Activated naive CD4-positive, alpha-beta T cell treated with anti-CD3 and anti-CD28 coated beads for 36 hours (primary cell): ENCODE data around the gene SUCNR1. TPM values are rescaled to one million over a fixed set of nuclear protein-coding genes. Genes with fewer than 3 reads are reported as not detected.
"Not testable (repeated sequence)": the region's sequence is repeated elsewhere in the genome, so short reads cannot be mapped to it uniquely, and the experiment has no call there.

Experiments
- CTCF ChIA-PET: fragments of 350-600 bp; sonication (Branson Sonifier 250); formaldehyde crosslinking; loops from one replicate; lab custom pipeline; 2021; ENCODE audit warnings: antibody characterized with exemption; lab: Charles Lee
- DNase-seq: peaks from one replicate; pipeline ENCODE4 v3.0.0-alpha.2; 2020
- H3K27ac Mint-ChIP-seq: one replicate; pipeline ENCODE4 v1.8.0; 2021; ENCODE audit warnings: mild to moderate bottlenecking, mixed read lengths
- H3K27me3 Mint-ChIP-seq: one replicate; pipeline ENCODE4 v1.8.0; 2021; ENCODE audit warnings: low read depth, mixed read lengths
- H3K36me3 Mint-ChIP-seq: one replicate; pipeline ENCODE4 v1.8.0; 2021; ENCODE audit warnings: low read depth, mixed read lengths
- H3K4me1 Mint-ChIP-seq: one replicate; pipeline ENCODE4 v1.8.0; 2021; ENCODE audit warnings: low read depth, mixed read lengths
- H3K4me3 Mint-ChIP-seq: one replicate; pipeline ENCODE4 v1.8.0; 2021; ENCODE audit warnings: mild to moderate bottlenecking, moderate library complexity, mixed read lengths
- H3K9me3 Mint-ChIP-seq: one replicate; pipeline ENCODE4 v1.8.0; 2021; ENCODE audit warnings: mixed read lengths
- intact Hi-C: fragments of 100-400 bp; cut with micrococcal nuclease; formaldehyde crosslinking; loops from one replicate; pipeline ENCODE4 v1.15.1; 2023
- total RNA-seq, 2 experiments: library from RNA; stranded (reverse); gene quantifications; one replicate each; pipeline ENCODE4 v1.2.3, GENCODE V29; 2021

SUCNR1 gene
- total RNA-seq, 2 experiments from 2014 or later, result not detected

DNA sequence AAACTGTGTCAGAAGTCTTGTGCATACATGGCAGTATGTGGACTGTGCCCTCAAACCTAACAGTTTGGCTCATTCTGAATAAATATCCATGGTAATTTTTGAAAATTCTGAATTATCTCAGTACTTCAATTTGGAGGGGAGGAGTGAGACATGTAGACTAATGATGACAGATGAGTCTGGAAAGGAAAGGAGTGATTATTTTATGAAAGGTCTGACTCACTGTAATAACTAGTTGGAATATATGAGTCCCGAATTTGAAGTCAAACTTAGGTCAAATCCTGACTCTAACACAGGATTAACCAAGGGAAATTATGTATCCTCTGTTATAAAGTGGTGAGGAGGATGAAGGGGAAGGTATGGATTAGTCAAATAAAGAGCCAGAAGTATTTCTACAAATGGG lies 38.6 kb downstream of the SUCNR1 start:
- Mint-ChIP-seq H3K9me3 (no peaks in the 10 kb centered on the region), H3K27me3 (no peaks in the 10 kb centered on the region), H3K36me3 (no peaks in the 10 kb centered on the region), H3K4me1 (no peaks in the 10 kb centered on the region), H3K4me3 (no peak overlapping the region), H3K27ac (no peak overlapping the region)
- CTCF ChIA-PET, result no interaction called here
- intact Hi-C loops, result loop anchor here (10.0 kb wide), 2 partner anchors 267 to 613 kb away; no protein-coding TSS in a partner anchor
- DNase-seq, result no peak

DNA sequence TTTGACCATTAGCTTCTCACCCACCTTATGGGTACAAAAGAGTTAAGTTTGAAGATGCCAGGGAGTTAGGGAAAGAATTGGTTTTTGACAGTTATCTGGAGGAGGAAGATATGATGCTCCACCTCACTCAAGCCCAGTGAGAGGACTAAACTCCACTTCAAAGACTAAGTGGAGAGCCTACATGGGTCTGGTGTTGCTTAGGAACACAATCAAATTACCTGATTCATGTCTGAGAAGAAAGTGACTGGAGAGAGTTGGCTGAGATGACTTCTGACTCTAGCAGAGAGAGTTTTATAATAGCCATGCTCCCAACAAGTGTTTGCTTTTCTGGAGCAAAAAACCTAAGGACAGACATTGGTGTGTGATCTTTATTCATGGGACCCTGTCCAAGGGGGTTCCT lies 43.3 kb downstream of the SUCNR1 start:
- Mint-ChIP-seq H3K4me3 (no peak overlapping the region), H3K27me3 (no peaks in the 10 kb centered on the region), H3K4me1 (no peaks in the 10 kb centered on the region), H3K9me3 (no peaks in the 10 kb centered on the region), H3K27ac (no peak overlapping the region), H3K36me3 (no peaks in the 10 kb centered on the region)
- no peak for DNase-seq
- intact Hi-C loops, result loop anchor here (5.0 to 10.0 kb wide), 5 partner anchors 272 to 689 kb away; no protein-coding TSS in a partner anchor
- CTCF ChIA-PET, result interaction anchor here (1.1 kb wide), 1 partner anchor 56 kb away, joined by 4 read pairs; no protein-coding TSS in a partner anchor

DNA sequence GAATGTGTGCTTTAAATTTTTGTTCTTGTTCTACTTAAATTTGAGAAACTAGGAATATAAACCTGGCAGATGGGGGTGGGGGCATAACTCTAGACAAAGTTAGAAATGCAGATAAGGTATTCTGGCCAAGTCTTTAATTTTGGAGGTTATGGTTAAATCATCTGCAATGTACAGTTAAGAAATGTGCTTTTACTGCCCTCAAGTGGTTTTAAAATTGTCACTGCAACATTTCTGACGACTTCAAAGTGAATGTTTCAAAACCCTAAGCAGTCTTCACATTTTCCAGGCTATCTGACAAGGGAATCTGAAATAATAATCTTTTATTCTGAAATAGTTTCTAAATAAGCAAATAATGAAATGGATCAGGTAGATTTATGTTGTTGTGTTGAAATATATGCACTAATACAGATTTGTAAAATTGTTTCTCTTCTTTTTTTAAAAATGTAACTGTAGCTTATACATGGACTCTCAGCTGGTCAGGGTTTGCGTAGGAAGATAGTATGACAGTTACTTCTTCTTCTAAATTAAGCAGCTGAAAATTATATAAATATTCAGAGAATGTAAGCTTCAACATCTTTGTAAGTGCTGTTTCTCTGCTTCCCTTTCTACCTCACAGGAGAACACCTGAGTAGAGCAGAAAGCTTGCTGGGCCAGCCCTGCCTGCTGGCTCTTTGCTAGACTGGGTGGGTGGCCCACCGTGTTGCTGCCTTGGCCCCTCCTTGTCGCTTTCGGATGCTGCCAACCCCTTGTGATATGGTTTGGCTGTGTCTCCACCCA lies 45.0 kb downstream of the SUCNR1 start:
- Mint-ChIP-seq H3K4me1 (no peaks in the 10 kb centered on the region), H3K9me3 (no peaks in the 10 kb centered on the region), H3K27me3 (no peaks in the 10 kb centered on the region), H3K27ac (no peak overlapping the region), H3K36me3 (no peaks in the 10 kb centered on the region), H3K4me3 (no peak overlapping the region)
- no peak for DNase-seq
- intact Hi-C loops, result loop anchor here (1.0 to 10.0 kb wide), 9 partner anchors 79 to 750 kb away; no protein-coding TSS in a partner anchor
- CTCF ChIA-PET, result interaction anchor here (0.7 to 2.1 kb wide), 10 partner anchors 15 to 626 kb away, joined by 3 to 11 read pairs (median 4); partner anchors contain the start of gene AADACL2

DNA sequence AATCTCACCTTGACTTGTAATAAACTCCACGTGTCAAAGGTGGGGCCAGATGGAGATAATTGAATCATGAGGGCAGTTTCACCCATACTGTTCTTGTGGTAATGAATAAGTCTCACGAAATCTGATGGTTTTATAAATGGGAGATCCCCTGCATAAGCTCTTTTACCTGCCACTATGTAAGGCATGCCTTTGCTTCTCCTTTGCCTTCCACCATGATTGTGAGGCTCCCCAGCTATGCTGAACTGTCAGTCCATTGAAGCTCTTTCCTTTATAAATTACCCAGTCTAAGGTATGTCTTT lies 45.5 kb downstream of the SUCNR1 start:
- CTCF ChIA-PET, result interaction anchor here (0.7 to 2.1 kb wide), 11 partner anchors 15 to 627 kb away, joined by 3 to 11 read pairs (median 4); partner anchors contain the start of gene AADACL2
- intact Hi-C loops, result loop anchor here (2.0 to 10.0 kb wide), 6 partner anchors 274 to 750 kb away; no protein-coding TSS in a partner anchor
- no peaks in the 10 kb centered on the region for H3K4me1 Mint-ChIP-seq
- DNase-seq, result no peak
- no peaks in the 10 kb centered on the region for H3K36me3 Mint-ChIP-seq
- H3K27ac Mint-ChIP-seq, result no peak overlapping the region
- no peaks in the 10 kb centered on the region for H3K27me3 Mint-ChIP-seq
- H3K9me3 Mint-ChIP-seq, result no peaks in the 10 kb centered on the region
- H3K4me3 Mint-ChIP-seq, result no peak overlapping the region

DNA sequence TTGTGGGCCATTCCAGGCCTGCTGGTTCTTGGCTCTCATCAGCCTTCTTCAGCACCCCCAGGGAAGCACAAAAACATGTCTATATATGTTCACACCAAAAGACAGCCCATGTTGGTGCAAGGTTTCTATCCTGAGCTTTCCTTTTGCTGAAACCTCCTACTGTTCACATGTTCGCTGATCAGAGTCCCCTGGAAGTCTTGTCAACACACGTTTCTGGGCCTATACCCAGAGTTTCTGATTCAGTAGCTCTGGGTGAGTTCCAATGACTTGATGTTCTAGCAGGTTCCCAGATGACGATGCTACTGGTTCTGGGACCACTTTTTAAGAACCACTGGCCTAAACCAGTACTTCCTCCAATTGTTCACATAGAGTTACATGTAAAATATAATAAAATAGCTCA lies 46.0 kb downstream of the SUCNR1 start:
- intact Hi-C loops, result loop anchor here (2.0 to 10.0 kb wide), 6 partner anchors 275 to 751 kb away; no protein-coding TSS in a partner anchor
- no peaks in the 10 kb centered on the region for H3K27me3 Mint-ChIP-seq
- no peaks in the 10 kb centered on the region for H3K36me3 Mint-ChIP-seq
- H3K27ac Mint-ChIP-seq, result no peak overlapping the region
- no peak for DNase-seq
- H3K9me3 Mint-ChIP-seq, result no peaks in the 10 kb centered on the region
- CTCF ChIA-PET, result interaction anchor here (0.9 to 2.1 kb wide), 9 partner anchors 14 to 627 kb away, joined by 3 to 11 read pairs (median 4); no protein-coding TSS in a partner anchor
- no peak overlapping the region for H3K4me3 Mint-ChIP-seq
- peaks cover 2% of the 10 kb centered on the region for H3K4me1 Mint-ChIP-seq

DNA sequence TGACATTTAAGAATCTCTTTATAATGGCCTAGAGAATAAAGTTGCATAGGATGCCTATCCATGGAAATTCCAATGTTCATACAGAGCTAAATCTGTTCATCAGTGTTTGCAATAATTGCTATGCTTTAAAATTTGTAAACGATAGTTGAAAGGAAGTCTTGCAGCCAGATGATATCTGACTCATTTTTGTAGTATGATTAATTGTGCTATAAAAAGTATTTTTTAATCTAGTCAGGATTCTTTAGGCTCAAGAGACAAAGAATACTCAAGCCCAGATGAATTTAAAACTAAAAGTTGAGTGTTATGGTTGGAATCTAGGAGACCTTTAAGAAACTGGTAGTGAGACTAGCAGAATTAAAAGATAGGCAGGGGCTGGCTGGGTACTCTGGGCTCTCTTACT lies 50.5 kb downstream of the SUCNR1 start:
- no peak for DNase-seq
- no peaks in the 10 kb centered on the region for H3K36me3 Mint-ChIP-seq
- intact Hi-C loops, result no loop called here
- no peaks in the 10 kb centered on the region for H3K9me3 Mint-ChIP-seq
- H3K4me1 Mint-ChIP-seq, result peaks cover 2% of the 10 kb centered on the region
- H3K4me3 Mint-ChIP-seq, result no peak overlapping the region
- CTCF ChIA-PET, result no interaction called here
- H3K27ac Mint-ChIP-seq, result no peak overlapping the region
- no peaks in the 10 kb centered on the region for H3K27me3 Mint-ChIP-seq

DNA sequence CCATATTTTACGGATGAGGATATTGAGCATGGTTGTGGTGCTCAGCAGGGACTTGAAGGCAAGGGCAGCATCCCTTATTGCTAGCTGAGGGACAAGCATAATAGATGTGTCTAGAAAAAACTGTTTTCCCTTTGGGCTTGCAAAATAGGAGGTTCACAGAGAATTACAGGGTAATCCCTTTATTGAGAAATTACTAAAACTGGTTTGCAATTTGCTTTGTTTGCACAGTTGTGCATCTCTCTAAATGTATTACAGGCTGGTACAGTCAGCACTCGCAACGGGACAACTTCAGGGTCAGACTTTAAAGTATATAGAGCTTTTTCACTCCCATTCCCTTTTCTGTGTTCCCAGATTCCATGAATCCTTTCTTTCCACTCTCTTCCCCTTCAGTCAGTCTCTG lies 51.3 kb downstream of the SUCNR1 start:
- CTCF ChIA-PET, result interaction anchor here (0.6 kb wide), 1 partner anchor 1004 kb away, joined by 3 read pairs; no protein-coding TSS in a partner anchor
- no peak for DNase-seq
- no peak overlapping the region for H3K27ac Mint-ChIP-seq
- H3K36me3 Mint-ChIP-seq, result no peaks in the 10 kb centered on the region
- peaks cover 2% of the 10 kb centered on the region for H3K4me1 Mint-ChIP-seq
- no peaks in the 10 kb centered on the region for H3K9me3 Mint-ChIP-seq
- no peak overlapping the region for H3K4me3 Mint-ChIP-seq
- H3K27me3 Mint-ChIP-seq, result no peaks in the 10 kb centered on the region
- intact Hi-C loops, result no loop called here

DNA sequence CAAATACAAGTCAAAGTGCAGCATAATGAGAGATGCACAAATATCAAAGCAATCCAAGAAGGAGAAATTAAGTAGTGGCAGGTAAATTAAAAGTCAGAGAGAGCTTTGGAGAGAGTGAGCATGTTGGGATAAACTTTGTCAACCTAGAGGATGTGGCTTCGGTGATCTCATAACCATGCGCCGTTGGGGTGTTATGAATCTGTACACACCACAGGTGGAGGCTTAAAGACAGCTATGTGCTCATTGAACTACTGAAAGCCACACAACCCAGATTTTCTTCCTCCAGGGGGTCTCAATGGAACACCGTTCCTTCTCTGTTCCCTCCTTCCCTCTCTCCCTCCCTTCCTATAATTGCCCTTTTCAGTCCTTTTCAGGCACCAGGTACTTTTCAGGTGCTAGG lies 52.0 kb downstream of the SUCNR1 start:
- no peaks in the 10 kb centered on the region for H3K27me3 Mint-ChIP-seq
- H3K4me3 Mint-ChIP-seq, result no peak overlapping the region
- H3K36me3 Mint-ChIP-seq, result no peaks in the 10 kb centered on the region
- intact Hi-C loops, result no loop called here
- no peak overlapping the region for H3K27ac Mint-ChIP-seq
- peaks cover 2% of the 10 kb centered on the region for H3K4me1 Mint-ChIP-seq
- H3K9me3 Mint-ChIP-seq, result no peaks in the 10 kb centered on the region
- CTCF ChIA-PET, result interaction anchor here (0.8 kb wide), 1 partner anchor 60 kb away, joined by 3 read pairs; no protein-coding TSS in a partner anchor
- peak; percentile 33 for DNase-seq

DNA sequence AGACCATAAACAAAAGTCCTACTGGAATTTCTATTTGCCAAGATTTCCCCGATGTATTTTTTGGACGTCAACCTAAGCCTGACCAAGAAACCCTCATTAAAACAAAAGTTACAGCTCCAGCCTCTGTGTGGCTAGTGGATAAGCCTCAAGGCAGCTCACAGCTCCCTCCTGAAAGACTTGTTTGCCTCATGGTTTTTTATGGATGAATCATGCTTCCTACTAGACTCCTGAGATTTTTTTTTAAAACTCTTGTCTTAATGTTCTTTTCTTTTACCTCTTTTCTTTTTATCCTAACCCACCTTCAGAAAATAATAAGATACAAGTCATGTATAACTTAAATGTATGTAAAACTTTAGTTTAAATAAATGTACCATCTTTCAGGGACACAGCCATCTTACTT lies 52.4 kb downstream of the SUCNR1 start:
- intact Hi-C loops, result no loop called here
- Mint-ChIP-seq H3K27ac (no peak overlapping the region), H3K27me3 (no peaks in the 10 kb centered on the region), H3K4me3 (no peak overlapping the region), H3K9me3 (no peaks in the 10 kb centered on the region), H3K36me3 (no peaks in the 10 kb centered on the region), H3K4me1 (peaks cover 2% of the 10 kb centered on the region)
- CTCF ChIA-PET, result interaction anchor here (0.8 kb wide), 1 partner anchor 60 kb away, joined by 3 read pairs; no protein-coding TSS in a partner anchor
- DNase-seq, result no peak

DNA sequence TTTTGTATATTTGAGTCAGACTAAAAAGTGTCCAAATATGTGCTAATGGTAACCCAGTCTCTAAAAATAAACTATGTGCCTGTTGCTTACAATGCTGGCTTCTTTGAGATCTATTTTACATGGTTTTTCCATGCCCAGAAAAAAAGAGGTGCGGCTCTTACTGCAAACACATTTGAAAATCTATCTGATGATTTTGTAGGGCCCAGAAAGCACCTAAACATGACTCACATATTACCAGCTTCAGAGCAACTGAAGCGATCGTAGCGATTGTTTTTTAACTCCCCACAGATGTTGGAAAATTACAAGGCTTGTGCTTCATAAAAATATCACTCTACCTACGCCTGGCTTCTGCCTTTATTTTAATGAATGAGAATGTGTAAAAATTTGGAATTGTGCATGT lies 53.5 kb downstream of the SUCNR1 start:
- CTCF ChIA-PET, result no interaction called here
- Mint-ChIP-seq H3K27me3 (no peaks in the 10 kb centered on the region), H3K36me3 (no peaks in the 10 kb centered on the region), H3K4me3 (no peak overlapping the region), H3K9me3 (no peaks in the 10 kb centered on the region), H3K27ac (no peak overlapping the region), H3K4me1 (peaks cover 2% of the 10 kb centered on the region)
- DNase-seq, result no peak
- intact Hi-C loops, result no loop called here

DNA sequence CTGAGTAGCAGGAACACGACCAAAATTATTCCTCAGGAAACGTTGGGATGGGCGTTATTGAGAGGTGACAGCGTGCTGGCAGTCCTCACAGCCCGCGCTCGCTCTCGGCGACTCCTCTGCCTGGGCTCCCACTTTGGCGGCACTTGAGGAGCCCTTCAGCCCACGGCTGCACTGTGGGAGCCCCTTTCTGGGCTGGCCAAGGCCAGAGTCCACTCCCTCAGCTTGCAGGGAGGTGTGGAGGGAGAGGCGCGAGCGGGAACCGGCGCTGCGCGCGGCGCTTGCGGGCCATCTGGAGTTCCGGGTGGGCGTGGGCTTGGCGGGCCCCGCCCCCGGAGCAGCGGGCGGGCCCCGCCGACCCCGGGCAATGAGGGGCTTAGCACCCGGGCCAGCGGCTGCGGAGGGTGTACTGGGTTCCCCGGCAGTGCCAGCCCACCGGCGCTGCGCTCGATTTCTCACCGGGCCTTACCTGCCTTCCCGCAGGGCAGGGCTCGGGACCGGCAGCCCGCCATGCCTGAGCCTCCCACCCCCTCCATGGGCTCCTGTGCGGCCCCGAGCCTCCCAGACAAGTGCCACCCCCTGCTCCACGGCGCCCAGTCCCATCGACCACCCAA lies 54.6 kb downstream of the SUCNR1 start:
- intact Hi-C loops, H3K4me3 Mint-ChIP-seq, H3K27ac Mint-ChIP-seq, H3K27me3 Mint-ChIP-seq, DNase-seq, H3K9me3 Mint-ChIP-seq, H3K36me3 Mint-ChIP-seq, H3K4me1 Mint-ChIP-seq: not testable (repeated sequence)
- CTCF ChIA-PET, result interaction anchor here (0.5 to 0.6 kb wide), 2 partner anchors 559 to 627 kb away, joined by 3 read pairs; no protein-coding TSS in a partner anchor

DNA sequence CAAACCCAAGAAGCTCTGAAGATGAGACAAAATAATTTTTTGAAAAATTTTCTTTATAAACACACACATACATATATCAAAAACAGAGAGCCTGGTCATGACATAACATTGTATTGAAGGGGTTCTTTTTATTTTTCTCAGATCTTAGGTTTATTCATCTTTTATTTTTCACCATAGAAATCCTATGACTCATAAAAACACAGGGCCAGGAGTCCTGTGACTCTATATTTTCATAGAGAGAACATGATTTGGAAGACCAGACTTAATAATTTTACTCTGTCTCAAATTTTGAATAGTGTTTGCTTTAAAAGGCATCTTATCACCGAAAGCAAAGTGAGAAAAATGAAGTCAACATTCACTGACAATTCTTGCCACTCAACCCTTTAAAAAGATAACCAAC lies 57.7 kb downstream of the SUCNR1 start:
- CTCF ChIA-PET, result no interaction called here
- Mint-ChIP-seq H3K27ac (no peak overlapping the region), H3K36me3 (no peaks in the 10 kb centered on the region), H3K4me3 (no peak overlapping the region), H3K4me1 (no peaks in the 10 kb centered on the region), H3K27me3 (no peaks in the 10 kb centered on the region), H3K9me3 (no peaks in the 10 kb centered on the region)
- no peak for DNase-seq
- intact Hi-C loops, result no loop called here
